SU-DHL-6 (cell line): ENCODE results near the gene IL1R2.

Experiments used
- CTCF ChIP-seq: fragments of 200-600 bp; sonication (generic); IDR thresholded peaks from one replicate; pipeline ENCODE4 v1.5.1; 2017; ENCODE audit warnings: antibody characterized with exemption, mild to moderate bottlenecking, low read length, moderate library complexity; ENCODE audit not compliant: insufficient read depth, poor library complexity, severe bottlenecking
- EZH2phosphoT487 ChIP-seq: fragments of 200-600 bp; sonication (generic), shearing (Covaris generic); conservative IDR thresholded peaks from 2 replicates; pipeline ENCODE4 v1.6.1; 2018; ENCODE audit warnings: mild to moderate bottlenecking, antibody characterized with exemption, low read length, moderate library complexity, mixed read lengths

GRCh38 chr2:102044235-102044896 lies 52.6 kb downstream of the IL1R2 start:
- TF ChIP-seq CTCF (no peak), EZH2phosphoT487 (no peak)
